Fibroblast of peridontal ligament (primary cell): Measurements from ENCODE around the gene DTX3.
A peak's percentile ranks its signal among the peaks of the same experiment; 100 is the strongest.
"Not testable (repeated sequence)": the region's sequence is repeated elsewhere in the genome, so short reads cannot be mapped to it uniquely, and the experiment has no call there.

Source experiments
- DNase-seq: peaks from one replicate; pipeline ENCODE4 v3.0.0-alpha.2; 2010; ENCODE audit errors: extremely low read depth

Gene DTX3

GRCh38 chr12:57607958-57608663 lies 3.5 kb downstream of the DTX3 start:
- no peak for DNase-seq

GRCh38 chr12:57609101-57609780 lies 4.6 kb downstream of the DTX3 start:
- DNase-seq: no peak

GRCh38 chr12:57609781-57610553 lies 5.3 kb downstream of the DTX3 start:
- DNase-seq: no peak

- no peak for DNase-seq
Observed at GRCh38 chr12:57610554-57611107, 6.0 kb downstream of the DTX3 start.

GRCh38 chr12:57611108-57611826 lies 6.6 kb downstream of the DTX3 start, which contains the start of gene ARHGEF25:
ARHGEF25 (plus strand) TSS chr12:57611435; CDS start chr12:57611895, 460 bp downstream.
- DNase-seq: peak; percentile 40

GRCh38 chr12:57611827-57612710 lies 7.4 kb downstream of the DTX3 start:
- DNase-seq: no peak

GRCh38 chr12:57612711-57613426 lies 8.2 kb downstream of the DTX3 start:
- no peak for DNase-seq

GRCh38 chr12:57613427-57614109 lies 8.9 kb downstream of the DTX3 start:
- no peak for DNase-seq

GRCh38 chr12:57614178-57614947 lies 9.7 kb downstream of the DTX3 start:
- peak; percentile 15 for DNase-seq

- DNase-seq: no peak
Observed at GRCh38 chr12:57614948-57615500, 10.4 kb downstream of the DTX3 start.

- DNase-seq: no peak
Observed at GRCh38 chr12:57615637-57616036, 11.0 kb downstream of the DTX3 start.

- DNase-seq: peak; percentile 57
Observed at GRCh38 chr12:57616383-57617101, 11.9 kb downstream of the DTX3 start.

- no peak for DNase-seq
Observed at GRCh38 chr12:57617942-57618341, 13.3 kb downstream of the DTX3 start.

GRCh38 chr12:57618431-57618830 lies 13.8 kb downstream of the DTX3 start:
- not testable (repeated sequence) for DNase-seq

GRCh38 chr12:57618966-57619433 lies 14.4 kb downstream of the DTX3 start:
- DNase-seq: no peak

GRCh38 chr12:57619434-57620244 lies 15.0 kb downstream of the DTX3 start:
- DNase-seq: no peak
